HG03060 (cell line): Measurements from ENCODE around the gene ASIC2.

Experiments used
- ATAC-seq: cut with Tn5 transposase; IDR thresholded peaks from one replicate; pipeline ENCODE4 v1.9.1; 2021; ENCODE audit warnings: low read depth, moderate number of reproducible peaks; ENCODE audit not compliant: unreplicated experiment

Gene ASIC2

GRCh38 chr17:33290253-33290652, 2.8 kb downstream of the ASIC2 start:
- ATAC-seq: no peak

GRCh38 chr17:33288954-33289353, 4.1 kb downstream of the ASIC2 start:
- ATAC-seq: no peak

- no peak for ATAC-seq
Observed at GRCh38 chr17:33287096-33287725, 5.9 kb downstream of the ASIC2 start.

- no peak for ATAC-seq
Observed at GRCh38 chr17:33285413-33285812, 7.7 kb downstream of the ASIC2 start.

- ATAC-seq: no peak
Observed at GRCh38 chr17:33284022-33284421, 9.1 kb downstream of the ASIC2 start.

- no peak for ATAC-seq
Observed at GRCh38 chr17:33280162-33280943, 12.7 kb downstream of the ASIC2 start.

- no peak for ATAC-seq
Observed at GRCh38 chr17:33277436-33278100, 15.5 kb downstream of the ASIC2 start.

GRCh38 chr17:33273743-33274410, 19.2 kb downstream of the ASIC2 start:
- no peak for ATAC-seq

- ATAC-seq: no peak
Observed at GRCh38 chr17:33273271-33273670, 19.8 kb downstream of the ASIC2 start.

- no peak for ATAC-seq
Observed at GRCh38 chr17:33272438-33272837, 20.7 kb downstream of the ASIC2 start.

GRCh38 chr17:33269337-33270060, 23.6 kb downstream of the ASIC2 start:
- ATAC-seq: no peak

- no peak for ATAC-seq
Observed at GRCh38 chr17:33267851-33268548, 25.1 kb downstream of the ASIC2 start.

- ATAC-seq: no peak
Observed at GRCh38 chr17:33267271-33267790, 25.8 kb downstream of the ASIC2 start.

GRCh38 chr17:33266611-33267010, 26.5 kb downstream of the ASIC2 start:
- no peak for ATAC-seq

GRCh38 chr17:33266116-33266515, 27.0 kb downstream of the ASIC2 start:
- ATAC-seq: no peak

GRCh38 chr17:33263396-33263795, 29.7 kb downstream of the ASIC2 start:
- no peak for ATAC-seq

- ATAC-seq: no peak
Observed at GRCh38 chr17:33262266-33263123, 30.6 kb downstream of the ASIC2 start.

- ATAC-seq: no peak
Observed at GRCh38 chr17:33261820-33262219, 31.3 kb downstream of the ASIC2 start.

GRCh38 chr17:33260638-33261037, 32.5 kb downstream of the ASIC2 start:
- ATAC-seq: no peak
